NCI-H748 treated with DMSO at 0.1 percent for 48 hours (cell line): Measurements from ENCODE around the gene OR52M1.

Experiments used
- DNase-seq: peaks from one replicate; lab custom pipeline; 2025; lab: John Stamatoyannopoulos, UW

Gene OR52M1, protein sequence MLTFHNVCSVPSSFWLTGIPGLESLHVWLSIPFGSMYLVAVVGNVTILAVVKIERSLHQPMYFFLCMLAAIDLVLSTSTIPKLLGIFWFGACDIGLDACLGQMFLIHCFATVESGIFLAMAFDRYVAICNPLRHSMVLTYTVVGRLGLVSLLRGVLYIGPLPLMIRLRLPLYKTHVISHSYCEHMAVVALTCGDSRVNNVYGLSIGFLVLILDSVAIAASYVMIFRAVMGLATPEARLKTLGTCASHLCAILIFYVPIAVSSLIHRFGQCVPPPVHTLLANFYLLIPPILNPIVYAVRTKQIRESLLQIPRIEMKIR

GRCh38 chr11:4544891-4545290 lies at the start of gene OR52M1:
Gene OR52M1, plus strand, starts transcription at chr11:4545191. Its CDS starts 0 bp downstream, at chr11:4545191.
- DNase-seq = no peak

GRCh38 chr11:4495487-4495886 lies 49.5 kb upstream of the OR52M1 start:
- no peak for DNase-seq

GRCh38 chr11:4495986-4496385 lies 49.0 kb upstream of the OR52M1 start:
- no peak for DNase-seq

- DNase-seq = no peak
These were observed 48.3 kb upstream of the OR52M1 start for GRCh38 chr11:4496557-4497248.

DNA sequence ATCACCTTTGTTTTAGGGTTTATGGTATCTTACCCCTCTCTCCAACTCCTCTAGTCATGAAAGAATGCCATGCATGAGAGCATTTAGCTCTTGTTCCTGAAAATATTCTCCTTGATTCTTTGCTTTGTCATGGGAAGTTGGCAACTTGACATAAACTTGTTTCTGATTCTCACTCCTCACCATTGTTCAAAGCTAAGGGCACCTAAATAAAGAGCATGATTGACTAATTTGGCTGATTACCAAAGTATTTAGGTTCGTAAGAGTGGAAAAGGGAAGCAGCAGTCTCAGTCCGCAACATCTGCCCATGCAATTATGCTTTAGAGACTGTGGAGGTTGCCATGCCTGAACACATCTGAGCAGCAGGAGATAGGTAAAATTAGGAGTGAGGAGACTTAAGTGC lies 36.1 kb upstream of the OR52M1 start:
- DNase-seq = no peak

- no peak for DNase-seq
These were observed 33.4 kb upstream of the OR52M1 start for GRCh38 chr11:4511282-4512245.

DNA sequence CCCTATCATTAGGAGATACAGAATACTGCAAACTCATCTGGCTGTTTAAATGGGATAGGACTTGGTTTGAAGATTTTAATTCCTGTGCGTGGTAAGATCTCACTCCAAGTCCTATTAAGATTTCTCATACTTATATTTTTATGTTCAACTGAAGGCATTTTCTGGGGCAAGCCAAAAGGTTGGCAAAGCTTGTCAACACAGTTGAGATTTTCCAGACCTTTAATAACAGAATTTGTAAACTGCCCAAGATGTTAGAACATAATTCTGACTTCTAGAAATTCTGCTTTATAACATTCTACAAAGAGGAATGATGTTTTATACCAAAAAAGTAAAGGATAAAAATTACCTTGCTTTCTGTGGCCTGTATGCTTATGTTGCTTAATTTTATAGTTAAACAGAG lies 30.8 kb upstream of the OR52M1 start:
- no peak for DNase-seq

DNA sequence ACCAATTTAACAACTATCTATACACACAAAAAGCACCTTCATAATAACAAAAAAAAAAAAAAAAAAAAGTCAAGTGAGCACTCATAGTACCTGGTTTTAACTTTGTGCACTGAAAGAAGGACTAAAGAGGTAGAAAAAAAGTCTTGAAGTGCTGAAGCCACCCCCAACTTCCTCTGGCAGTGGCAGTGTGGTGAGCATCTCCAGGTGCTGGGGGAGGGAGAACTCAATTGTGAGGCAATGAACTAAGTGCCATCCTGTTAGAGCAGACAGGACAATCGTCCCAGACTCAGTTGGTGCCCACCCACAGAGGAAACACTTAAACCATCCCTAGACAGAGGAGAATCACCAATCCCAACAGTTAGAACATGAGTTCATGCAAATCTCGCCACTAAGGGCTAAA lies 22.7 kb upstream of the OR52M1 start:
- DNase-seq = no peak

DNA sequence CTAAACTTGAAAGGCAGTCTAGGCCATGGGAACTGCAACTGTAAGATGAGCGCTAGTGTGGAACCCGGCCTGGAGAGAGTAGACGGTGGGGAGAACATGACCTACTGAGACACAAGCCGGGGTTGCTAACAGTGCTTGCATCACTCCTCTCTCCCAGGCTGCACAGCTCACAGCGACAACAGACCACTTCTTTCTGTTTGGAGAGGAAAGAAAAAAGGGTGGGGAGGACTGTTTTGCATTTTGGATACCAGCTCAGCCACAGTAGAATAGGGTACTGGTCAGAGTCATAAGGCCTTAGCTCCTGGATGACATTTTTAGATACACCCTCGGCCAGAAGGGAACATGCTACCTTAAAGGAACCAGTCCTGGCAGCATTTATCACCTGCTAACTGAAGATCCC lies 22.2 kb upstream of the OR52M1 start:
- no peak for DNase-seq

DNA sequence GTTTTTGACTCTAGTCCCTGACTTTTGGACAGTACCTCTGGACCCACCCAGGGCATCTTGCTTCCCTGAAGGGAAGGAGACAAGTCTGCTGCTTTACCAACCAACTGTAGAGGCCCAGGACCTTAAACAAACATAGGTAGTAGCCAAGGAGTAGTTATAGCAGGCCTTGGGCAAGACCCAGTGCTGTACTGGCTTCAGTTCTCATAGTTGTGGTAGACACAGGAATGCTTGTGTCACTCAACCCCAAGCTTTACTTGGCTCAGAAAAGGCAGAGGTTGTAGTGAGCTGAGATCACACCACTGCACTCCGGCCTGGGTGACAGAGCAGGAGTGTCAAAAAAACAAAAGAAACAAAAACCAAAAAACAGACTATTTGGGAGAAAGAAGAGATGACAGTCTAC lies 21.3 kb upstream of the OR52M1 start:
- no peak for DNase-seq

DNA sequence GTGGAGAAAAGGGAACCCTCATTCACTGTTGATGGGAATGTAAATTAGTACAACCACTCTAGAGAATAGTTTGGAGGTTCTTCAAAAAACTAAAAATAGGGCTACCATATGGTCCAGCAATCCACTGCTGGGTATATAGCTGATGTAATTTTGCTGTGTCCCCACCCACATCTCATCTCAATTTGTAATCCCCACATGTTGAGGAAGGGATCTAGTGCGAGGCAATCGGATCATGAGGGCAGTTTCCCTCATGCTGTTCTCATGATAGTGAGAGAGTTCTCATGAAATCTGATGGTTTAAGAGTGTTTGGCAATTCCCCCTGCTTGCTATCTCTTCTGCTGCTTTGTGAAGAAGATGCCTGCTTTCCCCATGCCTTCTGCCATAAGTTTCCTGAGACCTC lies 17.1 kb upstream of the OR52M1 start:
- no peak for DNase-seq

GRCh38 chr11:4531686-4532085 lies 13.3 kb upstream of the OR52M1 start:
- DNase-seq = peak; percentile 54

DNA sequence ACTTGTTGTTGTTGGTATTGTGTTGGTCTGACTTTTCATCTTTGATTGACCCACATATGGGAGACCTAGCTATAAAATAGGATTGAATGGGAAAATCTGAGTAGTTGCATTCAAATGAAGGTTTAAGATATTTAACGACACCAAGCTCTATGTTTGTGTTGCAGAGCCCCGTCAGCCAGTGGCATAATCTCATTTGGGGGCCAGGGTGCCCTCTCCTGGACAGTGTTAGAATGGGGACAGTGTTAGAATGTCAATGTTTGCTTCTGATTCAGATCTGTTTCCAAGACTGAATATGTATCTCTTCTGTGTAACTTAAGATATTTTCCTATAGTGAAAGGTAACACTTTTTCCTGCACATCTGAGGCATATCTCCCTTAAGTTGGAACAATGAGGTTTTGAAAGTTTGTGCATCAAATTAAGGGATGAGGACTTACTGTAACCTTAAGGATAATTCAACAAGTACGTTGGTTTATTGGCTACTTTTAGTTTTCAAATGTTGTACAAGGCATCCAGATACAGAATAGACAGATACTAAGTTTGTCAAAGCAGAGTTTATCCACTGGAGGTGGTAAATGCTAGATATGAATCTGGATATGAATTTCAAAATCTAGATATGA lies 5.3 kb upstream of the OR52M1 start:
- DNase-seq = peak; percentile 31

- no peak for DNase-seq
These were observed 3.9 kb upstream of the OR52M1 start for GRCh38 chr11:4541071-4541470.

GRCh38 chr11:4543561-4543960 lies 1.4 kb upstream of the OR52M1 start:
- no peak for DNase-seq

- no peak for DNase-seq
These were observed 1.9 kb downstream of the OR52M1 start for GRCh38 chr11:4546878-4547277.

DNA sequence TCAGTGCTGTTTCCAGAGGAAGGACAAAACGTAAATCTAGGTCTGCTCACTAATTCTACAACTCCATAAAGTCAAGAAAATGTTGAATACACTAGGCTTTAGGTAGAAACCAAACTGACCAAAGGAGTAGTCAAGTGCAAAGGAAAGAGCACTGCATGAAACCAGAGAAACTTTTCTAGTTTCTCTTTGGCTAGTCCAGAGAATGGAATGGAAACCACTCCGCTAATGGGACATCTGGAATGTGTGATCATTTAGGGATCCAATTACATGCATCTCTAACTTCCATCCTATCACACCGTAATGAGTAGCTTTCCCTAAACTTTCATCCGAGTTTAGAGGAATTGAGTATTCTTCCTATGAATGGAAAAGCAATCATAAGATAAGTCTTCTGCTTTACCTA lies 2.4 kb downstream of the OR52M1 start:
- no peak for DNase-seq

GRCh38 chr11:4551346-4551979 lies 6.5 kb downstream of the OR52M1 start:
- DNase-seq = no peak

GRCh38 chr11:4559527-4560440 lies 14.8 kb downstream of the OR52M1 start:
- no peak for DNase-seq

GRCh38 chr11:4560467-4560866 lies 15.5 kb downstream of the OR52M1 start:
- DNase-seq = no peak

- DNase-seq = no peak
These were observed 20.4 kb downstream of the OR52M1 start for GRCh38 chr11:4565371-4565770.
